Measurements from ENCODE around the gene TRRAP.

The TRRAP gene

GRCh38 chr7:99000196-99000903, 122.0 kb downstream of the TRRAP start:
- H4K91ac ChIP-seq (ENCODE audit: low read depth, low read length) = no peak overlapping the region
- H3K23ac ChIP-seq (ENCODE audit: low read length) = no peak overlapping the region
- no peak overlapping the region for H3K4me3 ChIP-seq (ENCODE audit: low read depth, low read length)
- no peak overlapping the region for H3K4ac ChIP-seq (ENCODE audit: low read depth, low read length)
- no peak overlapping the region for H2BK120ac ChIP-seq (ENCODE audit: insufficient read depth, low read length, poor library complexity)
- H4K12ac ChIP-seq (ENCODE audit: low read depth, low read length) = no peak overlapping the region
- WGBS (ENCODE audit: extremely low coverage, insufficient coverage, insufficient read length) = no CpG with 5 or more reads among the region's 20 CpGs
- peaks cover 54 to 64% of the 10 kb centered on the region in 2 experiments for H3K36me3 ChIP-seq (ENCODE audit: control insufficient read depth in 1 of 2, insufficient read depth in 2 of 2, low read length in 2 of 2)
- no peaks in the 10 kb centered on the region for H3K27me3 ChIP-seq (ENCODE audit: insufficient read depth, low read length)
- DNase-seq = no peak
- no peak overlapping the region for H3K18ac ChIP-seq (ENCODE audit: low read length)
- H3K14ac ChIP-seq (ENCODE audit: low read length) = no peak overlapping the region
- no peak overlapping the region for H2BK12ac ChIP-seq (ENCODE audit: low read length)
- H2BK5ac ChIP-seq (ENCODE audit: low read depth, low read length, poor library complexity) = no peak overlapping the region
- H3K9ac ChIP-seq (ENCODE audit: low read length) = no peak overlapping the region
- no peaks in the 10 kb centered on the region for H3K79me2 ChIP-seq (ENCODE audit: control insufficient read depth, insufficient read depth, low read length, poor library complexity)
- no peak overlapping the region for H2AFZ ChIP-seq (ENCODE audit: insufficient read depth, low read length, poor library complexity)
- H3K27ac ChIP-seq (ENCODE audit: low read depth, low read length) = no peak overlapping the region
- H3K79me1 ChIP-seq (ENCODE audit: low read length) = no peaks in the 10 kb centered on the region
- H2AK5ac ChIP-seq (ENCODE audit: low read length) = no peak overlapping the region
- H4K8ac ChIP-seq (ENCODE audit: low read depth, low read length) = no peak overlapping the region
- H3K4me2 ChIP-seq (ENCODE audit: low read length) = no peak overlapping the region
- peaks cover 8% of the 10 kb centered on the region for H3K9me3 ChIP-seq (ENCODE audit: insufficient read depth, low read depth, low read length)
- H3K4me1 ChIP-seq (ENCODE audit: control insufficient read depth in 1 of 2, insufficient read depth in 2 of 2, low read length in 2 of 2) = no peaks in the 10 kb centered on the region

DNA sequence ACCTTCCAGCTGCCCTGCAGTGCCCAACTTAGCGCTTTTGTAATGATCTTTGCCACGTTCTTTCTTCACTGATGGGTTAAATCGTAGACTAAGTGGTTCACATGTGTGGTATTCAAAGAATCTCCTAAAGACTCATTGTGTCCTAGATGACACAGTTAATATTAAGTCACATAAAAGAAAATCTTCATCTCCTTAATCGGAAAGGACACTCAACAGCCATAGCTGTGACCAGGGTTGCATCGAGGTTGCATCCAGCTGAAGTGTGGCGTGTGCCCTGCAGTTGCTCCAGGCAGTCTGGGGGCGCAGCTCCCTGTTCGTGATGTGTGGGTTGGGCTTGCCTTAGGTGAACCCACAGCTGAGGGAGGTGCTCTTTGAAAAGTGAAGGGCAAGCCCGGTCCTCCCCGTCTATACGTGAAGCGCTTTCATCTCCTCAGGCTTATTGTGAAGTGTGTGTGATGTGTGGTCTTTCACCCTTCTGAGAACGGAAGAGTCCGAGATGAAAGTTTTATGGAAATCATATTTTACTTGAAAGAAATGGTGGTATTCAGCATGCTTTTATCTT, 122.7 kb downstream of the TRRAP start:
- Histone ChIP-seq H3K79me1 (ENCODE audit: low read length) (no peaks in the 10 kb centered on the region), H3K79me2 (ENCODE audit: control insufficient read depth, insufficient read depth, low read length, poor library complexity) (no peaks in the 10 kb centered on the region), H3K14ac (ENCODE audit: low read length) (no peak overlapping the region), H2AK5ac (ENCODE audit: low read length) (no peak overlapping the region), H3K27me3 (ENCODE audit: insufficient read depth, low read length) (no peaks in the 10 kb centered on the region), H3K36me3 (ENCODE audit: control insufficient read depth in 1 of 2, insufficient read depth in 2 of 2, low read length in 2 of 2) (peaks cover 54 to 64% of the 10 kb centered on the region in 2 experiments), H2BK12ac (ENCODE audit: low read length) (no peak overlapping the region), H2AFZ (ENCODE audit: insufficient read depth, low read length, poor library complexity) (no peak overlapping the region), H3K9me3 (ENCODE audit: insufficient read depth, low read depth, low read length) (peaks cover 5% of the 10 kb centered on the region), H3K4me2 (ENCODE audit: low read length) (no peak overlapping the region), H3K4me1 (ENCODE audit: control insufficient read depth in 1 of 2, insufficient read depth in 2 of 2, low read length in 2 of 2) (no peaks in the 10 kb centered on the region), H3K18ac (ENCODE audit: low read length) (no peak overlapping the region), H3K4ac (ENCODE audit: low read depth, low read length) (no peak overlapping the region), H4K8ac (ENCODE audit: low read depth, low read length) (no peak overlapping the region), H3K27ac (ENCODE audit: low read depth, low read length) (no peak overlapping the region), H4K91ac (ENCODE audit: low read depth, low read length) (no peak overlapping the region), H2BK5ac (ENCODE audit: low read depth, low read length, poor library complexity) (no peak overlapping the region), H3K23ac (ENCODE audit: low read length) (no peak overlapping the region), H2BK120ac (ENCODE audit: insufficient read depth, low read length, poor library complexity) (no peak overlapping the region), H3K4me3 (ENCODE audit: low read depth, low read length) (no peak overlapping the region), H4K12ac (ENCODE audit: low read depth, low read length) (no peak overlapping the region), H3K9ac (ENCODE audit: low read length) (no peak overlapping the region)
- no peak for DNase-seq
- WGBS (ENCODE audit: extremely low coverage, insufficient coverage, insufficient read length) = no CpG with 5 or more reads among the region's 14 CpGs

DNA sequence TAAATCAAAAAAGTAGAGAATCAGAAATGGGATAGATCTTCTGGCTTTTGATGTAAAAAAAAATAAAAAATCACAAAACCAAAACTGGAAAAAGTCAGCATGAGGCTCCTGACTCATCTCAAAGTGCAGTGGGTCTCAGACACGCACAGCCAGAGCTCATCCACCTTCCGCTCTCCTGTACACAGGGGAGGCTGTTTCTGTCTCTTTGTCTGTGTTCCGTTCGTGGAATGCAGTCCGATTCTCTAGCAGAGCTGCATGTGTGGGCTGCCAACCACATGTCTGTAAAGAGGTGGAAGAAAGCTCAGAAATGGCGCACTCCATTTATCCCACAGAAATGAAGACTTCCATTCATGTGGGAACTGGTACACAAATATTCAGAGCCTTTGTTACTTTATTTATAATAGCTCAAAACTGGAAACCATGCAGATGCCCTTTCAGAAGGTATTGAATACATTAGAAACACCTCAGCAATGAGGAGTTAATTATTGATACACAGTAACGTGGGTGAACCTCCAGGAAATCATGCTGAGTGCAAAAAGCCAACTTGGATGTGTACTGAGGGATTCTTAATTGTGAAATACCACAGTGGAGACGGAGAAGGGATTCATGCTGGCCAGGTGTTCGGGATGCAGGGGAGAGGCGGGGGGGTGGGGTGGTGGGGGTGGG, 123.3 kb downstream of the TRRAP start:
- no CpG with 5 or more reads among the region's 10 CpGs for WGBS (ENCODE audit: extremely low coverage, insufficient coverage, insufficient read length)
- no peak overlapping the region for H3K4me2 ChIP-seq (ENCODE audit: low read length)
- no peak overlapping the region for H3K14ac ChIP-seq (ENCODE audit: low read length)
- no peak overlapping the region for H3K23ac ChIP-seq (ENCODE audit: low read length)
- H2BK120ac ChIP-seq (ENCODE audit: insufficient read depth, low read length, poor library complexity) = no peak overlapping the region
- H3K4ac ChIP-seq (ENCODE audit: low read depth, low read length) = no peak overlapping the region
- H2AFZ ChIP-seq (ENCODE audit: insufficient read depth, low read length, poor library complexity) = no peak overlapping the region
- peaks cover 5% of the 10 kb centered on the region for H3K9me3 ChIP-seq (ENCODE audit: insufficient read depth, low read depth, low read length)
- H3K36me3 ChIP-seq (ENCODE audit: control insufficient read depth in 1 of 2, insufficient read depth in 2 of 2, low read length in 2 of 2) = peaks cover 55 to 65% of the 10 kb centered on the region in 2 experiments
- no peaks in the 10 kb centered on the region for H3K79me1 ChIP-seq (ENCODE audit: low read length)
- H4K12ac ChIP-seq (ENCODE audit: low read depth, low read length) = no peak overlapping the region
- no peak overlapping the region for H2AK5ac ChIP-seq (ENCODE audit: low read length)
- no peak overlapping the region for H3K27ac ChIP-seq (ENCODE audit: low read depth, low read length)
- no peak overlapping the region for H2BK5ac ChIP-seq (ENCODE audit: low read depth, low read length, poor library complexity)
- no peaks in the 10 kb centered on the region for H3K27me3 ChIP-seq (ENCODE audit: insufficient read depth, low read length)
- H4K8ac ChIP-seq (ENCODE audit: low read depth, low read length) = no peak overlapping the region
- no peaks in the 10 kb centered on the region for H3K79me2 ChIP-seq (ENCODE audit: control insufficient read depth, insufficient read depth, low read length, poor library complexity)
- DNase-seq = no peak
- H3K18ac ChIP-seq (ENCODE audit: low read length) = no peak overlapping the region
- no peak overlapping the region for H2BK12ac ChIP-seq (ENCODE audit: low read length)
- no peaks in the 10 kb centered on the region for H3K4me1 ChIP-seq (ENCODE audit: control insufficient read depth in 1 of 2, insufficient read depth in 2 of 2, low read length in 2 of 2)
- H3K9ac ChIP-seq (ENCODE audit: low read length) = no peak overlapping the region
- H4K91ac ChIP-seq (ENCODE audit: low read depth, low read length) = no peak overlapping the region
- H3K4me3 ChIP-seq (ENCODE audit: low read depth, low read length) = no peak overlapping the region

DNA sequence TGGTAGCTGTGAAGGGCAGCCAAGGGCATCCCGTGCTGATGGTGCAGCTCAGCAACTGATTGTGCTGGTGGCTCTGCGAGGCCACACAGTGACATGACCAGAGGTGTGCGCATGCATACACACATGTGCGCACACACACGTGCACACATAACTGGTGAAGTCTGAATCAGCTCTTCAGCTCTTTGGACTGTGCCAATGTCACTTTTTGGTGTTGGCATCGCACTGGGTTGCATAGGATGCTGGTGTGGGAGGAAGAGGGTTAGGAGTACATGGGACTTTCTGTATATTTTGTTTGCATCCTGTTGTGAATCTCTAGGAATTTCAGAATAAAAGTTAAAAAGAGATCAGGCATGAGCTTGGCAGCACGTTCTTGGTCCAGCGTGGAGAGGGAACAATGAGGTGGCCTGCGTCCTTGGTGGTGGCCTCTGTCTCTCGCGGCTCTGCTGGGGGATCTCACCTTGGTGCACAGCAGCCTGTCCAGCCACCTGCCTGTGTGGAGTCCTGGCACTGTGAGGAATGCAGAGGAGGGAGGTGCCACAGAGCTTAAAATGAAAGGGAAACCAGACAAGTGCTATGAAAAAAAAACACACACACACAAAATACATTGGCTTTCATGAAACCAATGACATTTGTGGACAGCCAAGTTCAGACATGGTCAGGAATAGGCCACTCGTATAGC, 124.0 kb downstream of the TRRAP start:
- Histone ChIP-seq H3K27ac (ENCODE audit: low read depth, low read length) (no peak overlapping the region), H3K23ac (ENCODE audit: low read length) (no peak overlapping the region), H3K27me3 (ENCODE audit: insufficient read depth, low read length) (no peaks in the 10 kb centered on the region), H3K9me3 (ENCODE audit: insufficient read depth, low read depth, low read length) (peaks cover 5% of the 10 kb centered on the region), H3K36me3 (ENCODE audit: control insufficient read depth in 1 of 2, insufficient read depth in 2 of 2, low read length in 2 of 2) (peaks cover 59 to 71% of the 10 kb centered on the region in 2 experiments), H3K9ac (ENCODE audit: low read length) (no peak overlapping the region), H2BK12ac (ENCODE audit: low read length) (no peak overlapping the region), H2AFZ (ENCODE audit: insufficient read depth, low read length, poor library complexity) (no peak overlapping the region), H2BK120ac (ENCODE audit: insufficient read depth, low read length, poor library complexity) (no peak overlapping the region), H2AK5ac (ENCODE audit: low read length) (no peak overlapping the region), H3K4ac (ENCODE audit: low read depth, low read length) (no peak overlapping the region), H3K79me1 (ENCODE audit: low read length) (no peaks in the 10 kb centered on the region), H4K12ac (ENCODE audit: low read depth, low read length) (no peak overlapping the region), H3K4me2 (ENCODE audit: low read length) (no peak overlapping the region), H3K4me1 (ENCODE audit: control insufficient read depth in 1 of 2, insufficient read depth in 2 of 2, low read length in 2 of 2) (no peaks in the 10 kb centered on the region), H3K18ac (ENCODE audit: low read length) (no peak overlapping the region), H3K14ac (ENCODE audit: low read length) (no peak overlapping the region), H3K79me2 (ENCODE audit: control insufficient read depth, insufficient read depth, low read length, poor library complexity) (no peaks in the 10 kb centered on the region), H2BK5ac (ENCODE audit: low read depth, low read length, poor library complexity) (no peak overlapping the region), H3K4me3 (ENCODE audit: low read depth, low read length) (no peak overlapping the region), H4K8ac (ENCODE audit: low read depth, low read length) (no peak overlapping the region), H4K91ac (ENCODE audit: low read depth, low read length) (no peak overlapping the region)
- no CpG with 5 or more reads among the region's 12 CpGs for WGBS (ENCODE audit: extremely low coverage, insufficient coverage, insufficient read length)
- DNase-seq = no peak
